Measurements from ENCODE around the gene BRPF1. TPM values are rescaled to one million over a fixed set of nuclear protein-coding genes. Genes with fewer than 3 reads are reported as not detected.

The BRPF1 gene
- total RNA-seq, 4 donors from 2014 or later, result 20.1 to 27.2 (median 22.5) TPM

GRCh38 chr3:9690451-9691450, 40.8 kb upstream of the BRPF1 start:
- 78 to 82% methylated on average over 15 of the region's 15 CpGs for WGBS, 2 donors
- TF ChIP-seq CTCF (IDR thresholded peaks at IDR 0.05) (no peak), POLR2A (IDR thresholded peaks at IDR 0.05) (no peak)

GRCh38 chr3:9691636-9692035, 39.9 kb upstream of the BRPF1 start:
- no peak overlapping the region for H3K4me3 ChIP-seq (ENCODE audit: low read depth, poor library complexity, severe bottlenecking)
- no peak for TF ChIP-seq CTCF (IDR thresholded peaks at IDR 0.05)
- TF ChIP-seq POLR2A (IDR thresholded peaks at IDR 0.05), result no peak
- intact Hi-C loops (cut with DNase I; ENCODE audit: low total_unique reads), result no loop called here
- WGBS, 2 donors, result 96 to 97% methylated on average over 2 of the region's 2 CpGs
- no peak for DNase-seq (ENCODE audit: low spot score in 2 of 2)

More at GRCh38 chr3:9690451-9691450, 40.8 kb upstream of the BRPF1 start:
- H3K4me3 ChIP-seq (ENCODE audit: low read depth, poor library complexity, severe bottlenecking), result no peak overlapping the region
- intact Hi-C loops (cut with DNase I; ENCODE audit: low total_unique reads), result no loop called here
- DNase-seq (ENCODE audit: low spot score in 2 of 2), result no peak

GRCh38 chr3:9692416-9692815, 39.1 kb upstream of the BRPF1 start:
- WGBS, 2 donors, result 94 to 100% methylated on average over 2 to 5 of the region's 5 CpGs
- no peak for DNase-seq (ENCODE audit: low spot score in 2 of 2)
- TF ChIP-seq POLR2A (IDR thresholded peaks at IDR 0.05) (no peak), CTCF (IDR thresholded peaks at IDR 0.05) (no peak)
- H3K4me3 ChIP-seq (ENCODE audit: low read depth, poor library complexity, severe bottlenecking), result no peak overlapping the region
- intact Hi-C loops (cut with DNase I; ENCODE audit: low total_unique reads), result no loop called here

GRCh38 chr3:9695345-9695744, 36.2 kb upstream of the BRPF1 start:
- TF ChIP-seq POLR2A (IDR thresholded peaks at IDR 0.05), result no peak
- TF ChIP-seq CTCF (IDR thresholded peaks at IDR 0.05), result no peak
- H3K4me3 ChIP-seq (ENCODE audit: low read depth, poor library complexity, severe bottlenecking), result no peak overlapping the region
- DNase-seq (ENCODE audit: low spot score in 2 of 2), result no peak
- 88 to 89% methylated on average over 4 of the region's 4 CpGs for WGBS, 2 donors
- intact Hi-C loops (cut with DNase I; ENCODE audit: low total_unique reads), result no loop called here

GRCh38 chr3:9695746-9696145, 35.8 kb upstream of the BRPF1 start:
- no peak for DNase-seq (ENCODE audit: low spot score in 2 of 2)
- intact Hi-C loops (cut with DNase I; ENCODE audit: low total_unique reads), result no loop called here
- TF ChIP-seq POLR2A (IDR thresholded peaks at IDR 0.05) (no peak), CTCF (IDR thresholded peaks at IDR 0.05) (no peak)
- H3K4me3 ChIP-seq (ENCODE audit: low read depth, poor library complexity, severe bottlenecking), result no peak overlapping the region
- WGBS, 2 donors, result 84 to 85% methylated on average over 7 of the region's 7 CpGs
